ENCODE measurements around the gene RMI2.
A peak's percentile ranks its signal among the peaks of the same experiment; 100 is the strongest.
"Not testable (repeated sequence)": the region's sequence is repeated elsewhere in the genome, so short reads cannot be mapped to it uniquely, and the experiment has no call there.

The RMI2 gene

DNA sequence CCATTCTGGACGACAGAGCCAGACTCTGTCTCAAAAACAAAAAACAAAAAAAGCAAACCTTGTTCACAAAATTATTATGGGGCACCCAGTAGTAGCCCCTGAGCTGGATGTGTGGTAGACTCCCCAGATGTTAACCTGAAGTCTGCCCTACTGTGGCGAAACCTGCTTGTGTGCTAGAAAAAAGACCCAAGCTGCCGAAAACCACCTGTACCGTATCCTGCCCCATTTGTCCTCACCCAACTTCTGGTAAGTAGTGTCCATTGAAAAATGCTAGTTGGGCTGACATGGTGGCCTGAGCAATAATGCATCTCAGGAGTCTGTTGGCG is 9.1 kb downstream of the RMI2 start:
- ATAC-seq (peak; percentile 29), DNase-seq (ENCODE audit: low spot score in 2 of 2) (no peak)
- H3K4me3 Mint-ChIP-seq, result peak overlapping the region; percentile 50
- H3K9me3 Mint-ChIP-seq, result no peaks in the 10 kb centered on the region
- H3K36me3 Mint-ChIP-seq, result peaks cover 56% of the 10 kb centered on the region
- H3K4me1 Mint-ChIP-seq, result peaks cover 55% of the 10 kb centered on the region
- peak overlapping the region; percentile 43 for H3K27ac Mint-ChIP-seq

DNA sequence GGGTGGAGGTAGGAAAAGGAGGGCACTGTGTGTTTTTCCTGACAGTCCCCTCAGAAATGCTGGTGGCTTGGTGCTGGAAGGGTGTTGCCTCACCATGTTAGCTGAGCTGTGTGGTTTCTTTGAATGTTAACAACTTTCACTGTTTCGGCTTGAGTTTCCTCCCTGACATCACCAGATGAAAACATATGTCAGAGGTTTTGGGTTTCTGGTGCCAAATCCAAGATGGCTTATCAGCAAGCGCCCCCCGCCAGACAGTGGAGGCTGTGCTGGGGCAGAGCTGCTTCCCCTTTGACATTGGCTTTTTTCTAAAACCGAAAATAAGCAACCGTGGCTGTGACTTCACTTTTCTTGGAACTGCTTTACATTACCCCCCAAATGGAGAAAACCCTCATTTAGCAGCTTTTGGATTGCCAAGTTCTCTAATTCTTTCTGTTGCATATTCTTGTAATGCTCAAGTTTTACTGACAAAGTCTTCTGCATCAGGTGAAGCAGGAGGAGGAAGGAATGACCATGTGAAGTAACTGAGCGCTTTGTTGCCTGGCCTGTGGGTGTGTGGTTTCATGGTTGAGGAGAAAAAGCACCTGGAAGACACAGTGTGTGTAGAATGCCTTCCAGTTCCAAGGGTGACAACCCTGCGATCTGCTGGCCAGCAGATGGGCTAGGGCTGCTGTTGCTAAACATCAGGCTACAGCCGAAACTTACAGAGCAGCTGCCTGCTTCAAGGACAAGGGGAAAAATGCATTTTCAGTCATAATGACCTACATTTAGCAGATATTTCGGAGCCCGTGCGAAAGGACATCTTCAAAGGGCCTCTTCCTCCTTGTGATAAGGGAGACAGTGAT is 9.7 kb downstream of the RMI2 start:
- Mint-ChIP-seq H3K27ac (peak overlapping the region; percentile 43), H3K36me3 (peaks cover 52% of the 10 kb centered on the region), H3K4me1 (peaks cover 52% of the 10 kb centered on the region), H3K4me3 (peak overlapping the region; percentile 50), H3K9me3 (no peaks in the 10 kb centered on the region)
- peak; percentile 43 to 90 for DNase-seq (ENCODE audit: low spot score in 2 of 2)
- ATAC-seq, result peak; percentile 96

GRCh38 chr16:11355862-11356261 is 10.6 kb downstream of the RMI2 start:
- no peaks in the 10 kb centered on the region for H3K9me3 Mint-ChIP-seq
- peak overlapping the region; percentile 74 for H3K27ac Mint-ChIP-seq
- H3K4me3 Mint-ChIP-seq, result peak overlapping the region; percentile 50
- DNase-seq (ENCODE audit: low spot score in 2 of 2) (no peak), ATAC-seq (no peak)
- peaks cover 56% of the 10 kb centered on the region for H3K4me1 Mint-ChIP-seq
- H3K36me3 Mint-ChIP-seq, result peaks cover 46% of the 10 kb centered on the region

GRCh38 chr16:11356573-11357331 is 11.5 kb downstream of the RMI2 start:
- H3K4me1 Mint-ChIP-seq, result peaks cover 65% of the 10 kb centered on the region
- DNase-seq (ENCODE audit: low spot score in 2 of 2), result peak in 1 of 2 donors; percentile 73
- H3K9me3 Mint-ChIP-seq, result no peaks in the 10 kb centered on the region
- ATAC-seq, result peak; percentile 33
- no peak overlapping the region for H3K4me3 Mint-ChIP-seq
- H3K36me3 Mint-ChIP-seq, result peaks cover 42% of the 10 kb centered on the region
- H3K27ac Mint-ChIP-seq, result no peak overlapping the region

DNA sequence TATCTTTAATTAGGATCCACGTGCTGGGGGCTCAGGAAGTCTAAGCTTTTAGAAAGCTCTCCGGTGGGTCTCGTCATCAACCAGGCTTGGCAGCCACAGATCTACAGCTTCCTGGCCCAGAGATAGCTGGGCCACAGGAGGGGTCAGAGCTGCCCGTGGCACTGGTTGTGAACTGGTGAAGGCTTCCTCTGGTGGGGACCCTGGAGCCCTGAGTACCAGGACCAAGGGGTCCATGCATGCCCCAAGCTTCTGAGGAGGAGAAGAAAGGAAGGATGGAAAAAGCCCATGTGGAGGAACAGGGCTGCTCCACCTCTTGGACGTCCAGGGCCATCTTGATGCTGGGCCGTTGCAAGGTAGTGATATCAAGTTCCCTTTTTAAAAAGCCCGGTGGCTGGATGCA is 13.3 kb downstream of the RMI2 start:
- H3K36me3 Mint-ChIP-seq, result peaks cover 27% of the 10 kb centered on the region
- H3K9me3 Mint-ChIP-seq, result no peaks in the 10 kb centered on the region
- DNase-seq (ENCODE audit: low spot score in 2 of 2) (no peak), ATAC-seq (no peak)
- no peak overlapping the region for H3K4me3 Mint-ChIP-seq
- H3K4me1 Mint-ChIP-seq, result peaks cover 74% of the 10 kb centered on the region
- no peak overlapping the region for H3K27ac Mint-ChIP-seq

DNA sequence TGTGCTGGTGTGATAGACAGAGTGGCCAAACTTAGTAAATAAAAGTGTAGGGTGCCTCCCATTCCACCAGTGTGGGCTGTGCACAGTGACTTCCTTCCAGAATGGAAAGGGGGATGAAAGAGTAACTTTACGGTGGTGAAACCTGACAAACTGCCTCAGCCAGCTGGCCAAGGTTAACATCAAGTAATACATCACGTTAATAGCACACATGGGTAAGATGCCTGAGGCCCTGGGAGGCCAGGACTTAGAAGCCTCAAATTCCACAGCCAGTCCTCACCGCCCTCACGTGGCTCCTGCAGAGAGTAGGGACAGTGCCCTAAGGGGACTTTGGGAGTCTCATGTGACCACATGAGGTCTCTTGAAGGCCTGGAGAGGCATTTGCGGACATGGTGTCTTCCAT is 14.1 kb downstream of the RMI2 start:
- Mint-ChIP-seq H3K9me3 (no peaks in the 10 kb centered on the region), H3K4me1 (peaks cover 68% of the 10 kb centered on the region), H3K4me3 (no peak overlapping the region), H3K27ac (no peak overlapping the region), H3K36me3 (peaks cover 19% of the 10 kb centered on the region)
- no peak for ATAC-seq
- no peak for DNase-seq (ENCODE audit: low spot score in 2 of 2)

GRCh38 chr16:11360641-11361373 is 15.5 kb downstream of the RMI2 start:
- Mint-ChIP-seq H3K36me3 (peaks cover 5% of the 10 kb centered on the region), H3K27ac (no peak overlapping the region), H3K4me3 (peak overlapping the region; percentile 57), H3K4me1 (peaks cover 54% of the 10 kb centered on the region), H3K9me3 (no peaks in the 10 kb centered on the region)
- no peak for ATAC-seq
- DNase-seq (ENCODE audit: low spot score in 2 of 2), result no peak

GRCh38 chr16:11361701-11362451 is 16.6 kb downstream of the RMI2 start:
- no peak overlapping the region for H3K27ac Mint-ChIP-seq
- DNase-seq (ENCODE audit: low spot score in 2 of 2) (peak in 1 of 2 donors; percentile 70), ATAC-seq (peak; percentile 20)

GRCh38 chr16:11363927-11364258 is 18.6 kb downstream of the RMI2 start:
- H3K9me3 Mint-ChIP-seq, result no peaks in the 10 kb centered on the region
- no peak overlapping the region for H3K27ac Mint-ChIP-seq
- H3K4me3 Mint-ChIP-seq, result no peak overlapping the region
- ATAC-seq, result no peak
- no peak for DNase-seq (ENCODE audit: low spot score in 2 of 2)
- H3K36me3 Mint-ChIP-seq, result no peaks in the 10 kb centered on the region
- peaks cover 36% of the 10 kb centered on the region for H3K4me1 Mint-ChIP-seq

More at GRCh38 chr16:11361701-11362451, 16.6 kb downstream of the RMI2 start:
- Mint-ChIP-seq H3K9me3 (no peaks in the 10 kb centered on the region), H3K36me3 (no peaks in the 10 kb centered on the region), H3K4me1 (peaks cover 45% of the 10 kb centered on the region), H3K4me3 (peak overlapping the region; percentile 57)

GRCh38 chr16:11367483-11367906 is 22.2 kb downstream of the RMI2 start:
- H3K9me3 Mint-ChIP-seq, result no peaks in the 10 kb centered on the region
- H3K27ac Mint-ChIP-seq, result no peak overlapping the region

GRCh38 chr16:11370084-11370931 is 25.0 kb downstream of the RMI2 start:
- no peak overlapping the region for H3K27ac Mint-ChIP-seq
- H3K36me3 Mint-ChIP-seq, result no peaks in the 10 kb centered on the region
- H3K9me3 Mint-ChIP-seq, result no peaks in the 10 kb centered on the region
- no peaks in the 10 kb centered on the region for H3K4me1 Mint-ChIP-seq
- H3K4me3 Mint-ChIP-seq, result no peak overlapping the region
- ATAC-seq (peak; percentile 43), DNase-seq (ENCODE audit: low spot score in 2 of 2) (no peak)

More at GRCh38 chr16:11367483-11367906, 22.2 kb downstream of the RMI2 start:
- DNase-seq (ENCODE audit: low spot score in 2 of 2) (no peak), ATAC-seq (no peak)
- peaks cover 11% of the 10 kb centered on the region for H3K4me1 Mint-ChIP-seq
- no peaks in the 10 kb centered on the region for H3K36me3 Mint-ChIP-seq
- H3K4me3 Mint-ChIP-seq, result no peak overlapping the region

- H3K27ac Mint-ChIP-seq; H3K4me1 Mint-ChIP-seq; H3K36me3 Mint-ChIP-seq; H3K9me3 Mint-ChIP-seq; H3K4me3 Mint-ChIP-seq; ATAC-seq; DNase-seq (ENCODE audit: low spot score in 2 of 2): not testable (repeated sequence)
Observed at GRCh38 chr16:11370932-11371279, 25.6 kb downstream of the RMI2 start.

DNA sequence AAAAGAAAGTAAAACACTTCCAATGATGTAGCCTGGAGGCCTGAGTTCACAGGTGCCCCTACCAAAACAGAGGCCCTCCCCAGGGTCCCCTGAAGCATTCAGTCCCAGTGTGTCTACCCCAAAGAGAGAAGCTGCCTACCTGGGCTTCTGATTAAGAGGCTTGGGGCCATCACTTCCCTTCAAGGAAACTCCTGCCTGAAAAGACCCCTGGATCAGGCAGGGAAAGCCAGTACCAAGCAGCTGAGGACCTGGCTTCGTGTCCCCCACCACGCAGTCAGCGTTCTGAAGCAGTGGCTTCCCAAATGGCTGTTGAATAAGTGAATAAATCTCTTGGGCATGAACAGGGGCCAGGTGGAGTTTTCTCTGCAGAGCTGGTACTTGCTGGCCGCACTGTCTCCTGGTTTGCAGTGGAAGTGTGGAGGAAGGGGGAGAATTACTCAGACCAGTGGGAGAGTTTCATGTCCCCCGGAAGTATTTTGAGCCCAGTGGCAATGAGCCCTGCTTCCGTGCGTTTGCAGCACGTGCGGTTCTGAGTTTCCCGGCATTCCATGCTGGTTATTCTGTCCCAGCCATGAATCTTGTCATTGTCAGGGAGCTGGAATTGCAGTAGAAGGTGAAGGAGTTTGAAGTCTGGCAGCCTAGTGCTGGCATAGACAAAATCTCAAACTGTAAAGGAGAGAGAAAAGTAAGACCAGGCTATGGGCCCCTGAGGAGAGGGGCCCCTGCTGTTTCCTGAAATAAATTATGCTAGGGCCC is 27.0 kb downstream of the RMI2 start:
- H3K27ac Mint-ChIP-seq, result no peak overlapping the region
- DNase-seq (ENCODE audit: low spot score in 2 of 2), result no peak
- no peaks in the 10 kb centered on the region for H3K36me3 Mint-ChIP-seq
- no peak for ATAC-seq
- no peaks in the 10 kb centered on the region for H3K9me3 Mint-ChIP-seq
- no peak overlapping the region for H3K4me3 Mint-ChIP-seq
- H3K4me1 Mint-ChIP-seq, result no peaks in the 10 kb centered on the region

Measured in stimulated activated effector memory CD8-positive, alpha-beta T cell treated with anti-CD3 and anti-CD28 coated beads, Interleukin-12 subunit alpha, Interleukin-12 subunit beta, amount 100 ng/mL, for 72 hours (primary cell).